Panc1 (cell line): Measurements from ENCODE around the gene DOCK1. TPM values are rescaled to one million over a fixed set of nuclear protein-coding genes. Genes with fewer than 3 reads are reported as not detected.

Experiments used
- ATAC-seq: fragments of 200-7000 bp; cut with Tn5 transposase; 2 replicates; pipeline ENCODE4 v1.9.1; 2020; ENCODE audit warnings: mild to moderate bottlenecking, moderate library complexity
- BruUV-seq: library from RNA; stranded (reverse); fragments of 400-500 nt; replicated peaks from 2 replicates; lab custom pipeline; 2021; lab: Mats Ljungman, UMichigan
- CTCF ChIA-PET: fragments of 300-600 bp; sonication (Branson Sonifier 250); formaldehyde crosslinking; loops from one replicate; lab custom pipeline; 2022; ENCODE audit warnings: antibody characterized with exemption; lab: Charles Lee
- POLR2A ChIA-PET: fragments of 300-600 bp; sonication (Branson Sonifier 250); formaldehyde crosslinking; loops from one replicate; lab custom pipeline; 2022; ENCODE audit warnings: antibody characterized with exemption; lab: Charles Lee
- DNase-seq: peaks from one replicate; pipeline ENCODE4 v3.0.0-alpha.2; 2010; ENCODE audit warnings: low read depth, low spot score
- H3K27ac ChIP-seq: 2 replicates; pipeline ENCODE4 v1.5.1; 2011; ENCODE audit warnings: mild to moderate bottlenecking, low read length, inconsistent platforms
- H3K27me3 ChIP-seq: fragments of 200-500 bp; sonication (Bioruptor generic); 2 replicates; pipeline ENCODE4 v1.6.0; 2014; ENCODE audit warnings: low read length, inconsistent platforms; ENCODE audit not compliant: control insufficient read depth, insufficient read depth
- H3K36me3 ChIP-seq: fragments of 200-500 bp; sonication (Bioruptor generic); 2 replicates; pipeline ENCODE4 v1.5.1; 2014; ENCODE audit warnings: inconsistent platforms, mild to moderate bottlenecking, low read length, moderate library complexity; ENCODE audit not compliant: control insufficient read depth, insufficient read depth
- H3K4me1 ChIP-seq: 2 replicates; pipeline ENCODE4 v1.5.1; 2011; ENCODE audit warnings: inconsistent platforms, mild to moderate bottlenecking, low read length, moderate library complexity; ENCODE audit not compliant: control insufficient read depth, insufficient read depth
- H3K4me3 ChIP-seq, 2 experiments: 2 replicates each; pipeline ENCODE4 v1.5.1; 2011 to 2012; ENCODE audit warnings: low read depth in 2 of 2, low read length in 2 of 2, mild to moderate bottlenecking in 2 of 2, inconsistent platforms in 1 of 2, moderate library complexity in 1 of 2
- H3K9me3 ChIP-seq: fragments of 200-500 bp; sonication (Bioruptor generic); 2 replicates; pipeline ENCODE4 v1.5.1; 2014; ENCODE audit warnings: low read depth, mild to moderate bottlenecking, inconsistent platforms, low read length, moderate library complexity; ENCODE audit not compliant: control insufficient read depth, insufficient read depth
- POLR2AphosphoS5 ChIP-seq: IDR thresholded peaks from 2 replicates; pipeline ENCODE4 v1.6.1; 2012; ENCODE audit warnings: mild to moderate bottlenecking, low read depth, low read length, moderate library complexity
- SIN3A ChIP-seq: IDR thresholded peaks from 2 replicates; pipeline ENCODE4 v1.6.1; 2012; ENCODE audit warnings: low read depth, mild to moderate bottlenecking, low read length, moderate library complexity, borderline replicate concordance; ENCODE audit not compliant: insufficient read depth
- TCF7L2 ChIP-seq: IDR thresholded peaks from 2 replicates; pipeline ENCODE4 v1.6.1; 2011; ENCODE audit warnings: mild to moderate bottlenecking, low read depth, low read length, inconsistent platforms
- in situ Hi-C: cut with HindIII; loops from 2 replicates; pipeline ENCODE4 v1.10.0; 2016; ENCODE audit warnings: low sequenced_read_pairs, low pct_unique_long_range_greater_than_20kb
- intact Hi-C: fragments of 100-400 bp; cut with micrococcal nuclease; formaldehyde crosslinking; loops from one replicate; pipeline ENCODE4 v1.10.0; 2022; ENCODE audit not compliant: unreplicated experiment
- total RNA-seq: library from RNA; stranded (reverse); gene quantifications from one replicate; pipeline ENCODE4 v1.2.1, GENCODE V29; 2021; ENCODE audit not compliant: unreplicated experiment
- TF ChIP-seq, protein P1 (sequence below), 2 experiments: IDR thresholded peaks; 2 replicates each; pipeline ENCODE4 v1.6.1; 2011 to 2012; ENCODE audit warnings: low read depth in 2 of 2, control low read depth in 1 of 2, low read length in 1 of 2, mild to moderate bottlenecking in 1 of 2, moderate library complexity in 1 of 2; ENCODE audit not compliant: insufficient read depth in 1 of 2
- TF ChIP-seq, protein P2 (sequence below): fragments of 450-650 bp; IDR thresholded peaks from 2 replicates; pipeline ENCODE4 v1.5.1; 2017; ENCODE audit warnings: mild to moderate bottlenecking

Gene DOCK1
- total RNA-seq, 1 experiment from 2014 or later = 67.6 TPM

DNA sequence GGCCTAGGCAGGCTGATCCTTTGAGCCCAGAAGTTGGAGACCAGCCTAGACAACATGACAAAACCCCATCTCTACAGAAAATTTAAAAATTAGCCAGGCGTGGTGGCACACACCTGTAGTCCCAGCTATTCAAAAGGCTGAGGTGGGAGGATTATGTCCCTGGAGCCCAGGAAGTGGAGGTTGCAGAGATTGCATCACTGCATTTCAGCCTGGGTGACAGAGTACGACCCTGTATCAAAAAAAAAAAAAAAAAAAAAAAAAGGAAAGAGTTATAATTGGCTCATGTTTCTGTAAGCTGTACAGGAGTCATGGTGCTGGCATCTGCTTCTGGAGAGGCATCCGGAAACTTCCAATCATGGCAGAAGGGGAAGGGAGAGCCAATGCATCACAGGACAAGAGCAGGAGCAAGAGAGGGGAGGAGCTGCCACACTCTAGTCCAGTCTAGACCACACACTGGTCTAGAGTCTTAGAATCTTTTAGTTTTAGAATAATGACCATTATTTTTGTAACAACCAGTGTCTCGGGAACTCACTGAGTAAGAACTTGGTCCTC lies 16.8 kb downstream of the DOCK1 start:
- no peak for ATAC-seq
- BruUV-seq = no TSS peak
- no peak for DNase-seq
- POLR2A ChIA-PET = interaction anchor here (0.6 to 0.7 kb wide), 2 partner anchors 575 to 891 kb away, joined by 11 to 12 read pairs; no protein-coding TSS in a partner anchor
- Histone ChIP-seq H3K4me1 (0 out of 2 replicates have a peak, but pooled peaks cover 5% of the 10 kb centered on the region), H3K9me3 (no peaks in the 10 kb centered on the region), H3K4me3 (no peak overlapping the region), H3K36me3 (no peaks in the 10 kb centered on the region), H3K27ac (no peak overlapping the region), H3K27me3 (no peaks in the 10 kb centered on the region)
- TF ChIP-seq, protein P1, sequence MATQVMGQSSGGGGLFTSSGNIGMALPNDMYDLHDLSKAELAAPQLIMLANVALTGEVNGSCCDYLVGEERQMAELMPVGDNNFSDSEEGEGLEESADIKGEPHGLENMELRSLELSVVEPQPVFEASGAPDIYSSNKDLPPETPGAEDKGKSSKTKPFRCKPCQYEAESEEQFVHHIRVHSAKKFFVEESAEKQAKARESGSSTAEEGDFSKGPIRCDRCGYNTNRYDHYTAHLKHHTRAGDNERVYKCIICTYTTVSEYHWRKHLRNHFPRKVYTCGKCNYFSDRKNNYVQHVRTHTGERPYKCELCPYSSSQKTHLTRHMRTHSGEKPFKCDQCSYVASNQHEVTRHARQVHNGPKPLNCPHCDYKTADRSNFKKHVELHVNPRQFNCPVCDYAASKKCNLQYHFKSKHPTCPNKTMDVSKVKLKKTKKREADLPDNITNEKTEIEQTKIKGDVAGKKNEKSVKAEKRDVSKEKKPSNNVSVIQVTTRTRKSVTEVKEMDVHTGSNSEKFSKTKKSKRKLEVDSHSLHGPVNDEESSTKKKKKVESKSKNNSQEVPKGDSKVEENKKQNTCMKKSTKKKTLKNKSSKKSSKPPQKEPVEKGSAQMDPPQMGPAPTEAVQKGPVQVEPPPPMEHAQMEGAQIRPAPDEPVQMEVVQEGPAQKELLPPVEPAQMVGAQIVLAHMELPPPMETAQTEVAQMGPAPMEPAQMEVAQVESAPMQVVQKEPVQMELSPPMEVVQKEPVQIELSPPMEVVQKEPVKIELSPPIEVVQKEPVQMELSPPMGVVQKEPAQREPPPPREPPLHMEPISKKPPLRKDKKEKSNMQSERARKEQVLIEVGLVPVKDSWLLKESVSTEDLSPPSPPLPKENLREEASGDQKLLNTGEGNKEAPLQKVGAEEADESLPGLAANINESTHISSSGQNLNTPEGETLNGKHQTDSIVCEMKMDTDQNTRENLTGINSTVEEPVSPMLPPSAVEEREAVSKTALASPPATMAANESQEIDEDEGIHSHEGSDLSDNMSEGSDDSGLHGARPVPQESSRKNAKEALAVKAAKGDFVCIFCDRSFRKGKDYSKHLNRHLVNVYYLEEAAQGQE (IDR thresholded peaks at IDR 0.05; ENCODE audit: insufficient read depth in 1 of 2, low read depth in 2 of 2, low read length in 1 of 2) = no peak
- no peak for TF ChIP-seq POLR2AphosphoS5
- in situ Hi-C loops = no loop called here
- intact Hi-C loops = no loop called here
- CTCF ChIA-PET = interaction anchor here (0.7 kb wide), 1 partner anchor 9 kb away, joined by 9 read pairs; no protein-coding TSS in a partner anchor

DNA sequence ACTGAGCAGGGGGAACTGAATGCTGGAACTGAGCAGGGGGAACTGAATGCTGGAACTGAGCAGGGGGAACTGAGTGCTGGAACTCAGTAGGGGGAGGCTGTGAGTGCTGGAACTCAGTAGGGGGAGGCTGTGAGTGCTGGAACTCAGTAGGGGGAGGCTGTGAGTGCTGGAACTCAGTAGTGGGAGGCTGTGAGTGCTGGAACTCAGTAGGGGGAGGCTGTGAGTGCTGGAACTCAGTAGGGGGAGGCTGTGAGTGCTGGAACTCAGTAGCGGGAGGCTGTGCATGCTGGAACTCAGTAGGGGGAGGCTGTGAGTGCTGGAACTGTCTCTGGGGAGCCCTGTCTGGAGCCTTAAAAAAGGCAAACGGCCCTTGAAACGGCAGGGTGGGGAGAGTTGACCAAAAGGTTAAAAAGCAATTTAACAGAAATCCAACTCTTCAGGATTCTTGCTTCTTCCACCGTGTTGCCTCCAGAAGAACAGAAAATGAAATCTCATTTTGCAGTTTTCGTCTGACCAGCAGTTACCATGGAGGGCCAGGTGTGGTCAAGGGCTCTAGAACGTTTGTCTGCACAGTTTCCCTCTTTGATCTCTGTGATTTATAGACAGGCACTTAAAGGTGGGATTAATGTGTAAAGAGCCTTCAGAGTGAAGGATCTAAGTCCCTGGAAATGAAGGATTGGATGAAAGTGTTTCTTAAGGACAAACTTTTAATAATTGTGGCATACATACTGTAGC lies 19.1 kb downstream of the DOCK1 start:
- no TSS peak for BruUV-seq
- H3K27me3 ChIP-seq = no peaks in the 10 kb centered on the region
- ATAC-seq (no peak), DNase-seq (no peak)
- TF ChIP-seq, protein P2, sequence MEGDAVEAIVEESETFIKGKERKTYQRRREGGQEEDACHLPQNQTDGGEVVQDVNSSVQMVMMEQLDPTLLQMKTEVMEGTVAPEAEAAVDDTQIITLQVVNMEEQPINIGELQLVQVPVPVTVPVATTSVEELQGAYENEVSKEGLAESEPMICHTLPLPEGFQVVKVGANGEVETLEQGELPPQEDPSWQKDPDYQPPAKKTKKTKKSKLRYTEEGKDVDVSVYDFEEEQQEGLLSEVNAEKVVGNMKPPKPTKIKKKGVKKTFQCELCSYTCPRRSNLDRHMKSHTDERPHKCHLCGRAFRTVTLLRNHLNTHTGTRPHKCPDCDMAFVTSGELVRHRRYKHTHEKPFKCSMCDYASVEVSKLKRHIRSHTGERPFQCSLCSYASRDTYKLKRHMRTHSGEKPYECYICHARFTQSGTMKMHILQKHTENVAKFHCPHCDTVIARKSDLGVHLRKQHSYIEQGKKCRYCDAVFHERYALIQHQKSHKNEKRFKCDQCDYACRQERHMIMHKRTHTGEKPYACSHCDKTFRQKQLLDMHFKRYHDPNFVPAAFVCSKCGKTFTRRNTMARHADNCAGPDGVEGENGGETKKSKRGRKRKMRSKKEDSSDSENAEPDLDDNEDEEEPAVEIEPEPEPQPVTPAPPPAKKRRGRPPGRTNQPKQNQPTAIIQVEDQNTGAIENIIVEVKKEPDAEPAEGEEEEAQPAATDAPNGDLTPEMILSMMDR = no peak
- ChIA-PET POLR2A (no interaction called here), CTCF (no interaction called here)
- H3K27ac ChIP-seq = no peak overlapping the region
- no peaks in the 10 kb centered on the region for H3K9me3 ChIP-seq
- in situ Hi-C loops = no loop called here
- H3K4me1 ChIP-seq = no peaks in the 10 kb centered on the region; the same call in 1 of the 2 replicates
- H3K4me3 ChIP-seq = no peak overlapping the region
- no peaks in the 10 kb centered on the region for H3K36me3 ChIP-seq
- intact Hi-C loops = no loop called here

DNA sequence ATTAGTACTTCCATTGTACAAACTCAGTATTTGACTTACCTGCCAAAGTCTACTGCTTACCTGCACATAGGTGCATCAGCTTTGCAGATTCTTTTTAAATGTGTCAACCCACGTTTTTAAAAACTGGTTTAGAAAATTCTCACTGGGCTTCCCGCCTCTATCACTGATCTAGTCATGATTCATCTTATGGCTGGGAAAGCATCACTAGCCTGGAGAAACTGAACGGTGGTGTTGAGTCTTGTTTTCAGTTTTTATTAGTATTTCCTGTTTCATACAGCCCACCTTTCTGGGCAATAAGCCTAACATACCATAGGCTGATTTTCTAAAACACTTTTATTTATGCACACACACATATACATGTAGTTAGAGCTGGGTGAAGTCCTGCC lies 19.7 kb downstream of the DOCK1 start:
- in situ Hi-C loops (no loop called here), intact Hi-C loops (no loop called here)
- no peaks in the 10 kb centered on the region for H3K36me3 ChIP-seq
- TF ChIP-seq POLR2AphosphoS5 (no peak), SIN3A (no peak), TCF7L2 (no peak)
- TF ChIP-seq, protein P2 = no peak
- TF ChIP-seq, protein P1 (IDR thresholded peaks at IDR 0.05; ENCODE audit: insufficient read depth in 1 of 2, low read depth in 2 of 2, low read length in 1 of 2) = no peak
- no TSS peak for BruUV-seq
- H3K4me1 ChIP-seq = no peaks in the 10 kb centered on the region; the same call in 1 of the 2 replicates
- H3K27ac ChIP-seq = no peak overlapping the region
- no peak overlapping the region for H3K4me3 ChIP-seq
- POLR2A ChIA-PET = no interaction called here
- H3K27me3 ChIP-seq = no peaks in the 10 kb centered on the region
- ATAC-seq (no peak), DNase-seq (no peak)
- no peaks in the 10 kb centered on the region for H3K9me3 ChIP-seq
- CTCF ChIA-PET = no interaction called here
